NOMO-1 treated with DMSO at 0.1 percent for 48 hours (cell line): ENCODE data around the gene ADGRD2.
"Not testable (repeated sequence)": the region's sequence is repeated elsewhere in the genome, so short reads cannot be mapped to it uniquely, and the experiment has no call there.

Experiments used
- DNase-seq: peaks from one replicate; lab custom pipeline; 2025; ENCODE audit not compliant: unreplicated experiment; lab: John Stamatoyannopoulos, UW

ADGRD2 gene, protein sequence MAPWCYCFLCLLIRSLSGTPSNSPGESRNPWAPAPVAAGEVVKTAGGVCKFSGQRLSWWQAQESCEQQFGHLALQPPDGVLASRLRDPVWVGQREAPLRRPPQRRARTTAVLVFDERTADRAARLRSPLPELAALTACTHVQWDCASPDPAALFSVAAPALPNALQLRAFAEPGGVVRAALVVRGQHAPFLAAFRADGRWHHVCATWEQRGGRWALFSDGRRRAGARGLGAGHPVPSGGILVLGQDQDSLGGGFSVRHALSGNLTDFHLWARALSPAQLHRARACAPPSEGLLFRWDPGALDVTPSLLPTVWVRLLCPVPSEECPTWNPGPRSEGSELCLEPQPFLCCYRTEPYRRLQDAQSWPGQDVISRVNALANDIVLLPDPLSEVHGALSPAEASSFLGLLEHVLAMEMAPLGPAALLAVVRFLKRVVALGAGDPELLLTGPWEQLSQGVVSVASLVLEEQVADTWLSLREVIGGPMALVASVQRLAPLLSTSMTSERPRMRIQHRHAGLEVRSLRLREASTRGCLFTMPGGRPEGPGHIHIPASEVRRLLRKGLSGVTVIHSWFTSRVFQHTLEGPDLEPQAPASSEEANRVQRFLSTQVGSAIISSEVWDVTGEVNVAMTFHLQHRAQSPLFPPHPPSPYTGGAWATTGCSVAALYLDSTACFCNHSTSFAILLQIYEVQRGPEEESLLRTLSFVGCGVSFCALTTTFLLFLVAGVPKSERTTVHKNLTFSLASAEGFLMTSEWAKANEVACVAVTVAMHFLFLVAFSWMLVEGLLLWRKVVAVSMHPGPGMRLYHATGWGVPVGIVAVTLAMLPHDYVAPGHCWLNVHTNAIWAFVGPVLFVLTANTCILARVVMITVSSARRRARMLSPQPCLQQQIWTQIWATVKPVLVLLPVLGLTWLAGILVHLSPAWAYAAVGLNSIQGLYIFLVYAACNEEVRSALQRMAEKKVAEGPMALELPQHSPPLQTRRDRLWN

DNA sequence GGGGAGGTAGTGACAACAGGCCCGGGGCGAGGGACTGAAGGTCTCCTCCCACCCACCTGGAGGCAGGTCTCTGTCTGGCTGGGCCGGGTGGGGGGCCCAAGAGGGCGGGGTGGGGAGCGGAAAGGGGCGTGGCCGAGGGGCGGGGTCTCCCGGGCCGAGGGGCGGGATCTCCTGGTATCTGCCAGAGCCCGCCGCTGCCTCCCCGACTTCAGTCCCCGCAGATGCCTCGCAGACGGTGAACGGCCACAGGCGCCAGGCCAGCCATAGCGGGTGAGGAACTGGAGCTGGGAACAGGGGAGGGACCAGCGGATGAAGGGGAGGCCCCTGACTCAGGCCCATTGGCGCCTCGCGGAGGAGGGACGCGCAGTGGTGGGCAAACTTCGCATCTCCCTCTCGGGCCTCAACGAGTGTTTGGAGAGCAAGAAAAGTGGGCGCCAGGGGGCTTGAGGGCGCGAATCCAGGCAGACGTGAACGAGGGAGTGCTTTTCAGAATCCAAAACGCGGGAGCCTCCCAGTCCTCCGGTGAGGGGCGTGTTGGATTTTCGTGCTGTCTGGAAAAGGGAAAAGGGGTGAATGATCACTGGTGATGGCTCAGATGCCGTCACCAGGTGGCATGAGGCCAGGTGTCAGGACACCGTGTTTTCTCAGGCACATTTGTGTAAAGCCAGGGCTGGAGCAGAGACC lies at the start of gene ADGRD2:
TSS of gene ADGRD2 (plus strand) at position 211 of the 684 bp plus-strand sequence. CDS start 1,216 bp downstream, outside the sequence.
- no peak for DNase-seq

DNA sequence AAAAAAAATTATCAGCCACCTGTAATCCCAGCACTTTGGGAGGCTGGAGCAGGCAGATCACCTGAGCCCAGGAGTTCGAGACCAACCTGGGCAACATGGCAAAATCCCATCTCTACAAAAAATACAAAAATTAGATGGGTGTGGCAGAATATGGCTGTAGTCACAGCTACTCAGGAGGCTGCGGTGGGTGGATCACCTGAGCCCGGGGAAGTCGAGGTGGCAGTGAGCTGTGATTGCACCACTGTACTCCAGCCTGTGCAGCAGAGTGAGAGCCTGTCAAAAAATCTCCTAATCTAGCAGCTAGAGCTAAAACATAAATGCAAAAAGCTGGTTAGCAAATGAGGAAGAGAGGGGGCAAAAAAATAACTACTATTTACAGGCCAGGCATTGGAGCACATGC lies 47.0 kb upstream of the ADGRD2 start:
- DNase-seq: no peak

GRCh38 chr9:124409410-124409809 lies 40.8 kb upstream of the ADGRD2 start:
- no peak for DNase-seq

DNA sequence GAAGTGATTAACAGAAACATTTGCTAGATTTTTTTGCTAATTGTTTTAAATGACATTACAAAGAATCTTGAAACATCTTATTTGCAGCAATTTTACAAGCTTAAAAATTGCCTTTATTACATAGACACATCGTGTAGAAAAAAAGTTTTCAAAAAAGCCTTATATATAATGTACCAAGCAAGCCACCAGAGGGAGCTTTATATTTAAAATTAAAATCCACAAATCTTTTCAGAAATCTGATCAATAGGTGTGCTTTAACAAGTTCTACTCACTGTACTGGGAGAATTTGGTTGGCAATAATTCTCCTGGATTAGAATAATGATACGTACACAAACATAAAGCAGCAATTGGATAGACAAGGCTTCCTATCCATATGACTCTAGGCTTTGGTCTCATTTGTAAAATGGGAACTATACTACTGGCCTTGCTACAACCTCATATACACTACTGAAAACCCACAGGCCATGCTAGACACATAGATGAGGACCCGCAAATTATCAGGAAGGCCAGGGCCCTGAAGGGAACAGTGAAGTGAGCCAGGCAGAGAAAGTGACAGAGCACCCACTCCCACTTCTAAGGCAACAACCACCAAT lies 39.8 kb upstream of the ADGRD2 start:
- DNase-seq: no peak

- DNase-seq: no peak
These were observed 38.6 kb upstream of the ADGRD2 start for GRCh38 chr9:124411514-124412227.

DNA sequence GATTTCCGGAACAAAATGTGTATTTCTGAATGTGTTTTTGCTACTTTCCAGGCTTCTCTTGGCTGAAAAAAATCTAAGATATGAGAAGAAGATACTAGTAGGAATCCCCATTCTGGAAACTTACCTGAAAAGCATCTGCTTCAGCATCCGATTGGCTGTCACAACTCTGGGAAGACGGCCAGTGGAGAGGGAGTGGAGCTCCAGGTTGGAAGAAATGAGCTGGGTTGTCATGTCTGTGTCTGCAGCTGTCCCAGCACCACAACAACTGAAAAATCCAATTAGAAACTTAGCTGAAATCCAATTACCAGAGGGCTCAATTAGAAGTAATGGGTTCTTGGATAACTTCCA lies 38.0 kb upstream of the ADGRD2 start:
- DNase-seq: no peak

DNA sequence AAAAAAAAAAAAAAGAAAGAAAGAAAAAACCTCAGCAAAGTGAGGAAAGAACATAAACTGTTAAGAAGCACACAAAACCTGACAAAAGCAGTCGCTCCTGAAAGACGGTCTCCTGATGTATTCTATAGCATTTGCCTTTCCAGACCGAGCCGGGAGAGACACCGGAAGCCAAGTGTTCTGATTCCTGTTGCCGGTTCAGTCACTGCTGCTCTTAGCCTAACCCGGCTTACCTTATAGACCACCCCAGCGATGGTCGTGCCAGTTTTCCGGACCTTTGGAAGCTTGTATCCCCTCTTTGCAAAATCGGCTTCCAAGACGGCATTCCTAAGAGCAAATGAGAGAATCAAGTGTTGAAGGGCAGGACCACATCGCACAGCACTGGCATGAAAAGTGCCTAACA lies 35.6 kb upstream of the ADGRD2 start:
- no peak for DNase-seq

- peak; percentile 97 for DNase-seq
These were observed 35.0 kb upstream of the ADGRD2 start, which contains the start of gene PSMB7 for GRCh38 chr9:124415102-124415851. TSS of gene PSMB7 (minus strand) at chr9:124415442. CDS start at chr9:124415425, 17 bp downstream.

GRCh38 chr9:124415852-124416484 lies 34.3 kb upstream of the ADGRD2 start:
- no peak for DNase-seq

DNA sequence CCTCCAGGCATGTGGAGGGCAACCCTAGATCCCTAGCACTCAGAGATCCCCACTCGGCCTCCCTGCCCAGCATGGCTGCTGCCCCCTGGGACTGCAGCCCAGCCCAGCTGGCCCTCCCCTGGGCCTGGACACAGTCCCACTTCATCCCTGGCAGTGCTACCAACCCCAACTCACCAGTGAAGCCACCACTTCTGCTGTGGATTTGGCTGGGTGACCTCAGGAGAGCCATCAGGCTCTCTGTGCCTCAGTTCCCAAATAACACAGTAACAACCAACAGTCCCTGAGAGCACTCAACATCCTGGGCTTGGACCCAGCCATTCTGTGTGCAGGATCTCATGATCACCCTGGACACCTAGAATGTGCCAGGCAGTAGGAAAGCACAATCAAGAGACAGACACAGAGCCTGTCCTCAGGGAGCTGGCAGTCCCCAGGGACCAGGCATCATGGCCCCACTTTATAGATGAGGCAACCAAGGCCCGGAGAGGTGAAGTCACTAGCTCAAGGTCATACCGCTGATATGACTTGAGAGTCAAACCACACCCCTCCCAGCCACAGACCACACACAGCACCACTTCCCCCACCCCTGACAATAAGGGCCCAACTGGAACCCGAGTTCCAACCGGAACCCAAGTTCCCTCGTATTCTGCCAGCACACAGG lies 30.3 kb upstream of the ADGRD2 start:
- no peak for DNase-seq

DNA sequence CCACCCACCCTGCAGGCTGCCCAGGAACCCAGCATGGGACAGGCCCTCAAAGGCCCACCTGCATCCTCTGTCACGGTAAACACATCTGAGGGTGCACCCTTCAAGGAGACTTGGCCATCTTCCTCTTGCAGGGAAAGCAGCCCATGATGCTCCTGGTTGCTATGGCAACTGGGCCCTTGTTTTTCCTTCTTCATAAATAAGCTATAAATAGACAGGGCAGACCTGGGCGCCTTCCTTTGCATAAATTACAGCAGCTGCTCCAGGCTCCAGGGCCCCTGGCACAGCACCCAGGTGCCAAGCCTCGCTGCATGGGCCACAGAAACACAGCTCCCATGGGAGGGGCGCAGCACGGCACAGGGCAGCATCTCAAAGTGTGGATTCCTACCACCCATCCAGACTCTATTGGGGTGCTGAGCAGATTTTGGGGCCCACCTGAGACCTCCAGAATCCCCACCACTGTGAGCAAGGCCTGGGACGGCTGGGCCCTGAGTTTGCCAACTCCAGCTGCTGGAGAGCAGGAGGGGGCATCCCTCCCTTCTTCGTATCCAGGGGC lies 29.2 kb upstream of the ADGRD2 start:
- no peak for DNase-seq

GRCh38 chr9:124423155-124423554 lies 27.1 kb upstream of the ADGRD2 start:
- DNase-seq: no peak

DNA sequence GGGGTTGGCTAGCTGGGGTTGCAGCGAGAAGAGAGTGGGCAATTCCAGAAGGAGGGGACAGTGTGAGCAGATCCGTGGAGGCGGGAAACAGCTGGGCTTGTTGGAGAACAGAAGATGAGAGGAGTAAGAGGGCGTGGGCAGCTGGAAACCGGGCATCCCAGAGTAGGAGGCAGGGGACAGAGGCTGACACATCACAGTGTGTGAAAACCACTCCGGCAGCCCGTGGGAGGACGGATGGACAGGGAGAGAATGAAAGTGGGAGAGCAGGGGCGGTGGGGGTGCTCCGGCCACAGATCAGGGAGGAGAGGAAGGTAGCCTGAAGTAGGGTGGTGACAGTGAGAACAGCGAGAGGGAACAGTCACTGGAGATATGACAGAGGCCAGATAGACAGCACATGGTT lies 26.7 kb upstream of the ADGRD2 start:
- DNase-seq: no peak

GRCh38 chr9:124425733-124426132 lies 24.5 kb upstream of the ADGRD2 start:
- DNase-seq: not testable (repeated sequence)

DNA sequence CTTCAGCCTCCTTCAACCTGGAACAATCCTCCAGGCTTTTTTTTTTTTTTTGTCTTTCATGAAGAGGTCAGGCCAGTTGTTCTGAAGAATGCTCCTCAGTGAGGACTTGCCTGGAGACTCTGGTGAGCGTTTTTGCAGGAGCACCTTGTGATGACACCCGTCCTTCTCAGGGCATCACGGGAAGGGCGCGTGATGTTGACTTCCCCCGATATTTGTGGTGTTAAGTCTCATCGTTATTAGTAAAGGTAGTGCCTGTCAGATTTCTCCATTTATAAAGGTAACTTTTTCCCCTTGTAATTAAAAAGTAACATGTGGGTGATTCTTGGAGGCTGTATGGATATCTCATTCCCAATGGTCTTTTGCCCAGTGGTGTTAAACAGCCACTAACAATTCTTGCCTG lies 23.9 kb upstream of the ADGRD2 start:
- DNase-seq: no peak

DNA sequence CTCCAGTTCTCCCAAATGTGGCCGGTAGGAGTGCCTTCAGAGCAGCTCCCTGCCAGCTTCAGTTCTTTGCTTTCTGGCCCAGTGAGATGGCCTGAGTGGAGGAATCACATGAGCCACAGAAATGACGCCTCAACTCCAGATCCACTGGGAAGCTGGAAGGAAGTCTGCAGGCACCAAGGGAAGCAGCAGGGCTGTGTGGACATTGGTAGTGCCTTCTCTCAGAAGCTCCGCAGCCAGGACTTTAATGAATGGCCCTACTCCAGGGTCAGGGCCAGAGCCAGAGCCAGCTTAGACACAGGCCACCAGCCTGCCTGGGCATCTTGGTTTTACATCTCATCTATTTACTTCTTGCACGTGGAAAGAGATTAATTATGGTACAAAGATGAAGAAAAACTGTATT lies 23.0 kb upstream of the ADGRD2 start:
- DNase-seq: no peak

DNA sequence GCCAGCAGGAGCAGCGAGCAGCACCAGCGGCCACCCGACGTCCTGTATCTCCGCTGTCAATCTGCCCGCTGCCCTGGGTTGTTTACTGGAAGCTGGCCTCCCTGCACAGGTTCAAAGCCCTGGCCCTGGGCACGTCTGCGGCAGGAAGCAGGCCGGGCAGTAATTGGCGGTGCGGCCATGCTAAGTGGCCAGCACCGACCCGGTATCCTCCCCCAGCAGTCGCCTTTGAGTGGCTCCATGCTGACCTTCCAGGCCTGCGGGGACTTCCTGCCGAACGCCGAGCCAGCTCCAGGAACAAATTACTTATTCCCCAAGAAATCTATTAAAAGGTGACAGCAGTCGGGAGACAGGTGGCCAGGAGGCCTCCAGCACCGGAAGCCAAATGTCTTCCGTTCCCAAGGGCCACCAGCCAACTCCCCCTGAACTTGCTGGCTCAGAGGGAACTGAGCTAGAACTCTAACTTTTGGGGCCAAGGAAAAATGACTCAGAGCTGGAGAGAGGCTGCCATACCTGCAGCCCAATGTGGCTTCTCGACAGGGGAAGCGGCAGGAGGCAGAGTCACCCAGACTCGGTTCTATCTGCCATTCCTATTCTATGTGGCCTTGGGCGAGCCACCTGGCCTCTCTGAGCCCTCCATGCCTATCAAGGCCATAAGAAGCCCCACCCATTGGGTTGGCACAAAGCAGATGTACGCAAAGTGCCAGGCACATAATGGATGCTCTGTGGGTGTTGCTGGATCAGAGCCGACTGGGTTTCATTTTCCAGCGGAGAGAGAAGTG lies 21.3 kb upstream of the ADGRD2 start:
- no peak for DNase-seq

- DNase-seq: no peak
These were observed 20.8 kb upstream of the ADGRD2 start for GRCh38 chr9:124429530-124429867.
